OCI-LY1 (cell line): ENCODE measurements around the gene DNAJC7.

Source experiments
- H2AFZ ChIP-seq: fragments of 200-600 bp; sonication (generic), shearing (Covaris generic); 2 replicates; pipeline ENCODE4 v1.6.0; 2014; ENCODE audit warnings: antibody characterized with exemption, mild to moderate bottlenecking, low read length
- H3F3A ChIP-seq: fragments of 200-600 bp; sonication (generic), shearing (Covaris generic); 2 replicates; pipeline ENCODE4 v1.6.0; 2014; ENCODE audit warnings: mild to moderate bottlenecking, antibody characterized with exemption, low read length, moderate library complexity; ENCODE audit not compliant: insufficient read depth
- H3K27ac ChIP-seq: fragments of 200-600 bp; sonication (generic); 2 replicates; pipeline ENCODE4 v1.5.1; 2014; ENCODE audit warnings: low read length, mixed run types, mild to moderate bottlenecking, low read depth; ENCODE audit not compliant: poor library complexity, severe bottlenecking
- H3K27me3 ChIP-seq: fragments of 200-600 bp; sonication (generic); 2 replicates; pipeline ENCODE4 v1.6.0; 2014; ENCODE audit warnings: antibody characterized with exemption, mild to moderate bottlenecking, low read length, moderate library complexity; ENCODE audit not compliant: insufficient read depth
- H3K36me3 ChIP-seq: fragments of 200-600 bp; sonication (generic); 2 replicates; pipeline ENCODE4 v1.6.1; 2014; ENCODE audit warnings: mild to moderate bottlenecking, antibody characterized with exemption, low read length, moderate library complexity, mixed read lengths; ENCODE audit not compliant: insufficient read depth
- H3K4me1 ChIP-seq: fragments of 200-600 bp; sonication (generic); 2 replicates; pipeline ENCODE4 v1.5.1; 2014; ENCODE audit warnings: mild to moderate bottlenecking, low read length, moderate library complexity; ENCODE audit not compliant: insufficient read depth, severe bottlenecking
- H3K4me2 ChIP-seq: fragments of 200-600 bp; sonication (generic), shearing (Covaris generic); 2 replicates; pipeline ENCODE4 v1.6.1; 2014; ENCODE audit warnings: low read length
- H3K4me3 ChIP-seq: fragments of 200-600 bp; sonication (generic); 2 replicates; pipeline ENCODE4 v1.5.1; 2014; ENCODE audit warnings: low read length, low read depth, mild to moderate bottlenecking, mixed read lengths; ENCODE audit not compliant: poor library complexity, severe bottlenecking
- H3K79me2 ChIP-seq: fragments of 200-600 bp; shearing (Covaris generic); 2 replicates; pipeline ENCODE4 v1.6.1; 2016; ENCODE audit warnings: mixed run types, low read length, mixed read lengths; ENCODE audit not compliant: insufficient read depth
- H3K9ac ChIP-seq: fragments of 200-600 bp; sonication (generic), shearing (Covaris generic); 2 replicates; pipeline ENCODE4 v1.6.1; 2014; ENCODE audit warnings: mild to moderate bottlenecking, low read length, mixed read lengths
- H3K9me2 ChIP-seq: fragments of 200-600 bp; sonication (generic), shearing (Covaris generic); 2 replicates; pipeline ENCODE4 v1.6.1; 2014; ENCODE audit warnings: low read depth, mild to moderate bottlenecking, low read length, mixed read lengths
- H3K9me3 ChIP-seq: fragments of 200-600 bp; shearing (Covaris generic); 2 replicates; pipeline ENCODE4 v1.6.1; 2014; ENCODE audit warnings: low read length, mixed read lengths
- H4K20me1 ChIP-seq: fragments of 200-600 bp; sonication (generic), shearing (Covaris generic); 2 replicates; pipeline ENCODE4 v1.6.0; 2016; ENCODE audit warnings: mild to moderate bottlenecking, low read length; ENCODE audit not compliant: insufficient read depth
- CTCF ChIP-seq: fragments of 200-600 bp; sonication (generic), shearing (Covaris generic); IDR thresholded peaks from 2 replicates; pipeline ENCODE4 v1.5.1; 2017; ENCODE audit warnings: mild to moderate bottlenecking, antibody characterized with exemption, low read length, moderate library complexity, mixed read lengths
- EZH2 ChIP-seq: fragments of 200-600 bp; sonication (generic), shearing (Covaris generic); IDR thresholded peaks from 2 replicates; pipeline ENCODE4 v1.8.0; 2017; ENCODE audit warnings: borderline replicate concordance, mixed run types, mild to moderate bottlenecking, antibody characterized with exemption, low read length, moderate library complexity, mixed read lengths

The DNAJC7 gene

GRCh38 chr17:42016941-42017865 is at the start of gene DNAJC7:
Gene DNAJC7, minus strand, starts transcription at chr17:42017439. Its CDS starts 23 bp downstream, at chr17:42017416.
- Histone ChIP-seq H3K4me2 (peak within 1 kb of the TSS; percentile 90), H3K4me3 (peak within 1 kb of the TSS; percentile 93), H3K36me3 (peaks cover 14% of the 10 kb centered on the region; the same call in 1 of the 2 replicates), H3K79me2 (peaks cover 51% of the 10 kb centered on the region), H3K9me3 (no peaks in the 10 kb centered on the region), H3K27me3 (no peaks in the 10 kb centered on the region), H3K9me2 (no peaks in the 10 kb centered on the region), H3K27ac (peak within 1 kb of the TSS; percentile 80), H3K9ac (peak within 1 kb of the TSS; percentile 94), H4K20me1 (no peaks in the 10 kb centered on the region), H3F3A (no peaks in the 10 kb centered on the region), H2AFZ (no peak within 1 kb of the TSS), H3K4me1 (peaks cover 45% of the 10 kb centered on the region)
- TF ChIP-seq EZH2 (no peak), CTCF (no peak)

GRCh38 chr17:42065201-42065600 is 48.0 kb upstream of the DNAJC7 start:
- no peak for TF ChIP-seq CTCF
- peaks cover 6% of the 10 kb centered on the region; the same call in 1 of the 2 replicates for H3K27me3 ChIP-seq
- no peak overlapping the region for H3K4me2 ChIP-seq
- H3K9ac ChIP-seq: no peak overlapping the region
- no peak overlapping the region for H2AFZ ChIP-seq
- no peaks in the 10 kb centered on the region for H4K20me1 ChIP-seq
- H3F3A ChIP-seq: no peaks in the 10 kb centered on the region
- H3K9me3 ChIP-seq: no peaks in the 10 kb centered on the region
- H3K4me3 ChIP-seq: no peak overlapping the region
- H3K79me2 ChIP-seq: no peaks in the 10 kb centered on the region
- no peak overlapping the region for H3K27ac ChIP-seq
- H3K4me1 ChIP-seq: peaks cover 7% of the 10 kb centered on the region
- H3K9me2 ChIP-seq: no peaks in the 10 kb centered on the region
- no peaks in the 10 kb centered on the region for H3K36me3 ChIP-seq

- Histone ChIP-seq H3K79me2 (no peaks in the 10 kb centered on the region), H3K9ac (no peak overlapping the region), H3K27ac (no peak overlapping the region), H3K9me2 (no peaks in the 10 kb centered on the region), H3K27me3 (peaks cover 10% of the 10 kb centered on the region; the same call in 1 of the 2 replicates), H4K20me1 (no peaks in the 10 kb centered on the region), H3K36me3 (no peaks in the 10 kb centered on the region), H3K4me3 (no peak overlapping the region), H3K4me1 (peaks cover 7% of the 10 kb centered on the region), H3K4me2 (no peak overlapping the region), H2AFZ (no peak overlapping the region), H3K9me3 (no peaks in the 10 kb centered on the region), H3F3A (no peaks in the 10 kb centered on the region)
- TF ChIP-seq CTCF (no peak), EZH2 (no peak)
Observed at GRCh38 chr17:42062681-42063080, 45.4 kb upstream of the DNAJC7 start.
